Activated CD8-positive, alpha-beta memory T cell treated with anti-CD3 and anti-CD28 coated beads for 1 hour (primary cell): ENCODE results near the gene NTSR1.
A peak's percentile ranks its signal among the peaks of the same experiment; 100 is the strongest.

Source experiments
- DNase-seq, 2 donors: peaks; one replicate each; pipeline ENCODE4 v3.0.0-alpha.2; 2020; ENCODE audit warnings: low read depth in 1 of 2; ENCODE audit errors: extremely low read depth in 1 of 2

NTSR1 gene

DNA sequence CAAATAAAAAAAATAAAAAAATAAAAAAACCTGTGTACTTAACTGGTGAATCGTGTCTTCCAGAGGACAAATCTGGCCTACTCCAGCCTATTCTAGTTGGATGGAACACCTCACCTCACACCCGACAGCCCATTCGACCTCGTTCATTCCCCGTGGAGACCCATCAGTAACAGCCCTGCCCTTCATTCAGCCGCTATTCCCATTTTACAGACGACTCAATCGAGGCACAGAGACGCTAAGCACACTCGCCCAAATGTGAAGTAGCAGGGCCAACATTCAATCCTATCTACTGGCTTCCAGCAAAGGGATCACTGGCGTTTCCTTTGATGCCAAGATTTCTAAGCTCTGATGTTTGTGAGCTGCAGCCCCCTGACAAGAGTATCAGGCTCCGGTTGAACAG, 1.8 kb upstream of the NTSR1 start:
- DNase-seq: no peak

DNA sequence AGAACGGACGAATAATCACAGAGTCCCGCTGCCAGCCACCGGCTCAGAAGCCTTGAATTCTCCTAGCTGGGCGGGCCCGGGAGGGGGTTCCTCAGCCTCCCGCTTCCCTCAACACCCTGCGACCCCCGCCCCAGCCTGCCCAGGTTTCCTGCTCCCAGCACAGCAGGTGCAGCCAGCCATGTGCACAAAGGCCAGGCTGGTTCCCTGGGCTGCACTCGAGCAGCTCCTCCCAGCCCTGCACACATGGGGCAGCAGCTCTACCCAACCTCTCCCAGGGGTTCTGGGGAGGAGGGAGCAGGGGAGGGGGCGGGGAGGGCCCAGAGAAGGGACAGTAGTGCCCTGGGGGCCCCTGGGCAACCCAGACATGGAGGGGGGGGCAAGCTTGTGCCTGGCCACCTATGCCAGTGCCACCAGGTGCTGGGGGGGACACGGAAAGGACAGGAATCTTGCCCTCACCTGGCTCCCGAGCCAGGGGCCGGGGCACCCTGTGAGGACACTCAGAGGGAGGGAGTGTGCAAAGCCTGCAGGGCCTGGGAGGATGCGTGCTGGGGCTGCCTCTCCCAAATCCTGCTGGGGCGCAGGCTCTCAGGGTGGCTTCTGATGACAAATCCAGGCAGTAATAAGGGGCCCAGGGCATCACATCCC, 1.2 kb upstream of the NTSR1 start:
- DNase-seq: no peak

DNA sequence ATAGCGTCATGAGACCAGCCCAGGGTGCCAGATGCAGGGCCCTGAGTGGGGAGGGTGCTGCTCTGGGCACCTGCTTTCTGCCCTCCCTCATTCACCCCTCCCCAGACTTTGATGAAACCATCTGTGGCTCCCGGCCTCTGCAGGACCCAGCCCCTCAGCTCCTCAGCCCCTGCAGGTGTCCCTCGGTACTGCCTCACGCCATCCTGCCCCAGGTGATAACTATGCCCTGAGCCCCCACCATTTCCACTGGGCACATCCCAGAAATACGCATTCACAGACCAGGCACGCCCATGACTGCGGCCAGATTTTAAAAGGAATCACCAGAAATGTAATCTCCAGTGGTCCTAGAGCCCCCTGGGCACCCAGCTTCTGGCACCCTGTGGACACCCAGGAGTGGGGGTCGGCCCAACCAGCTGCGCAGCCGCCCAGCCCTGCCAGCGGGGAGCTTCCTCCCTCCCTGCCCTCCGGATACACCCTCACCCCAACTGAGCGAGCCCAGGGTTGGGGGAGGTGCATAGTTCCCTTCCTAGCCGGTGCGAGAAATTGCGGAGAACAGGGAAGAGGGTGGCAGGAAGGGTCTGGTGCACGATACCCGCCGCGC, 615 bp upstream of the NTSR1 start:
- no peak for DNase-seq

DNA sequence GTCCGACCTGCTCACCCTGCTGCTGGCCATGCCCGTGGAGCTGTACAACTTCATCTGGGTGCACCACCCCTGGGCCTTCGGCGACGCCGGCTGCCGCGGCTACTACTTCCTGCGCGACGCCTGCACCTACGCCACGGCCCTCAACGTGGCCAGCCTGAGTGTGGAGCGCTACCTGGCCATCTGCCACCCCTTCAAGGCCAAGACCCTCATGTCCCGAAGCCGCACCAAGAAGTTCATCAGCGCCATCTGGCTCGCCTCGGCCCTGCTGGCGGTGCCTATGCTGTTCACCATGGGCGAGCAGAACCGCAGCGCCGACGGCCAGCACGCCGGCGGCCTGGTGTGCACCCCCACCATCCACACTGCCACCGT, 885 bp downstream of the NTSR1 start:
- no peak for DNase-seq

DNA sequence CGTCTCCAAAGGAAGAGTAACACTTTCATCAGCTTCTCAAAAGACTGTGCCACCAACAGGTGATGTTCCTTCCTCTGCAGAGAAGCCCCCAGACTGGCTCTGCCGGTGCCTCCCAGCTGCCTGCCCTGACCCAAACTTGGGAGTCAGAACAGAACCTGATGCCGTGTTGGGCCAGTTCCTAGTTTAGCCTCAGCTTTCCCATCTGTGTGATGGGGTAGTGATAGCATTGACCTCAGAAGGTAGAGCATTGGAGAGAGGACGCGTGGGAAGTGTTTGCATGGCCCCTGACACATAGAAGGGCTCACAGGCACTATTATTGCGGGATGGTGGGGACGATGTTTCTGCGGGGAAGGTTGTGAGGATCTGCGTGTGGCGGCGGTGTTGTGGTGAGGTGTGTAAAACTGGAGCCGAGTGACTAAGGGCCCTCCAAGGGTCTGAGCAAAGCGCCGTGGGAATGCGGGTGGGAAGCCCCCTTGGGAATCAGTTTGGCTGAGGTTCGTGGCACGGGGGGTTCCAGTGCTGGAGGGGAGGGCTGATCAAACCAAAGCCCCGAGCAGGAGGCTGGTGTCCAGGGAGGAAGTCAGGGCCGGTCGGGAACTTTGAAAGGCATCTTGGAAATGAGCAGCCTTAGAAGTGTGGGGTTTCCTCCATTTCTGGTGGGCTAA, 1.7 kb downstream of the NTSR1 start:
- DNase-seq: no peak

DNA sequence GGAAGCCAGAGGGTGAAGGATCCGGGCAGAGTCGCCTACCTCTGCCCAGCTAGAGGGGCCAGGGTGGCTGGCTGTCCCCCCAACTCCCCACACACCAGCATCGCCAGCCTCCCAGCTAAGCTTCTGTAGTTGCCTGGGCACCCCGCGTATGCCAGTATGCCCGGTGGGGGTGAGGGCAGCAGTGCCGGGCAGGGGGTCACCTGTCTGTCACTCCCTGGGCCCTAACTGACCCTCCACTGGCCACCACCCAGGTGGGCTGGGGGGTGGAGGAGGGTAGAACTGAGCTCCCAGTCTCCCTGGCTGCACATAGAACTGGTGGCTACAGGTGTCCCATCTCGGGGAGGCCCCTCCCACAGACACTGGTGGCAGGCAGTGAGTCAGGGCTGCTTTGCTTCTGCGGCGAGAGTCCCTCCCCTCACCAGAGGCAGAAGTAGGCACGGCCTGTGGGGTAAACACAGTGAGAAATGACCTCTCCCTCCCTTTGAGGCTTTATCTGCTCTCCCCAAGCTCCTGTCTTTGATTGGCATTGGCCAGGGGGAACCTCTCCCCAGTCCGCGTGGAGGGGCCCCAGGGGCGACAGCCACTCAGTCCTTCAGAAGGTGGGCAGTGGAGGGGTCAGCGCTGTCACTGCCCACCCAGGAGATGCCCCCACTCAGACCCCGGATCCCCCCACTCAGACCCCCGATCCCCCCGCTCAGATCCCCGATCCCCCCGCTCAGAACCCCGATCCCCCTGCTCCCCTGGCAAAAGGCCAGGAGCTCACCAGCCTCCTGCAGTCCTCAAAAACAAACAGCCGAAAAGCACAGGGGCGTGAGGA, 2.5 kb downstream of the NTSR1 start:
- DNase-seq: peak in 1 of 2 donors; percentile 11

DNA sequence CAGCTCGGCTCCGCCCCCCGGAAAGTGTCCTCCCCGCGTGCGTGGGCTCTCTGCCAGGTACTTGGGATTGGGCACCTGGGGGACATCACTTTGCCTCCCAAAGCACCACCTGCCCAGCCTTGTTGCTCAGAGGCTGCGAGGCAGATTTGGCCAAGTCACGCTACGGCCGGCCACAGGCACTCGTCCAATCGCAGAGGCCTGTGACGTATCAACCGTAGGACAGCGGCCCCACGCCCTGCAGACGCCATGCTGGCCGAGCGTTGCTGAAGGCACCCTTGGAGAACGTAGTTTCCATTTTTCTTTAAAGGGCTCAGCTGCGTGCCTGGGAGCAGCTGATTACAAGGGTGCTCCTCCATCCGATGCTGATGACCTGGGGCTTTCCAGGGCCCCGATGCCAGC, 3.1 kb downstream of the NTSR1 start:
- no peak for DNase-seq

DNA sequence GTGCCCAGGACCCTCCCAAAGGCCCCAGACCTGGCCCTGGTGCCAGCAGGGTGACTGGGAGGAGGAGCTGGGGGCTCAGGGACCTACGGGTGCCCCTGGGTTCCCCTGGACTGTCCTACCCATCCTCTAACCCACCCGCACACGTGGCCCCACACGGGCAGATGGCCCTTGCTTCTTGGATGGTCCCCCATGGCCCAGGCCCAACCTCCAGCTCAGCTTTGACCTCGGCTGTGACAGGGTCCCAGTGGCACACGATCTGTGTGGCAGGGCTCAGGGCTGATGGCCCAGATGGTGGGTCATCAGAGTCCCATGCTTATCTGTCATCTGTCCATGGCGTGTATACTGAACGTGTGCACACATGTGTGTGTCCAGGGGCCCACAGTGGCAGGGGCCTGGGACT, 4.0 kb downstream of the NTSR1 start:
- DNase-seq: no peak

DNA sequence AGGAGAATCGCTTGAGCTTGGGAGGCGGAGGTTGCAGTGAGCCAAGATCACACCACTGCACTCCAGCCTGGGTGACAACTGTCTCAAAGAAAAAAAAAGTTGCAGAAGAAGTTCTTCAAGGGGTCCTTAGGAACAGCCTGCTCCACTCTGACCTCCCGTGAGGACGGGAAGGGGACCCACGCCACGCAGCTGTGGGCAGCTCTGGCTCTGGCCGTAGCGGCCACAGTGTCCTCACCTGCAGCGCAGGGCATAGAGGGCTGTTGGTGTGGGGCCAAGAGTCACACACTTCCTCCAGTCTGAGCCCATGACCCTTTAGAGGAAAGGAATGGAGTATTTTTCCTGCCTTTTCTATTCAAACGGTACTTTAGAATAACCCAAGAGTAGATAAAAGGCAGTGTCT, 5.4 kb downstream of the NTSR1 start:
- no peak for DNase-seq

DNA sequence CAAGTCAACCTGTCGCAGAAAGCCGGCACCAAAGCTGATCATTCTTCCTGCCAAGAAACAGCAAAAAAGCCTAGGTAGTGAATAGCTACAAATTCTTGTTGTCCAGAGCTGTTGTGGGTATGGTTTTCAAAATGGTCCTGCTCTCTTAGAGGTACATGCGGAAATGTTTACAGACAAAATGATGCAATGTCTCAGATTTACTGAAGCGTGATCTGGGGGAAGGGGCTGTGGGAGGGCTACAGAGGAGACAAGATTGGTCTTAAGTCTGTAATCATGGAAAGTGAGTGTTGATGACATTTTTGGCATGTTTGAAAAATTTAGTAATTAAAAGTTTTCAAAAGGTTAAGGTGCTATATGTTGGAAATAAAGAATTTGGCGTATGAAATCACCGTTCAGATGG, 6.2 kb downstream of the NTSR1 start:
- no peak for DNase-seq

DNA sequence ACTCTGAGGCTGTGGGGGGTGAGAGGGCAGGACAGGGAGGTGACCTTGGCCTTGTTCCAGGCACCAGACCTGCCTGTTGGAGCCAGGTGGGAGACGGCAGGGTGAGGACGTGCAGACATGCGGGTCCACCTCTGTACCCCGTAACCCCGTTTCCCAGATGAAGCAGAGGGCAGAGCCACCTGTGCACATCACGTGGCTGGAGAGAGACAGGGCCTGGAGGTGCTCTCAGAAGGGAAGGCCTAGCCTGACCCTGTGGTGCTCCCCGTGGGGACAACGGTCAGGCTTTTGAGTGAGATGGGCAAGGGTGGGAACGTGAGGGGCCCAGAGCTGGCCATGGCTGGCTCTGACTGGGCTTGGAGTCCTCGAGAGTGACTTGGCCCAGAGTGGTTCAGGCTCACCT, 6.6 kb downstream of the NTSR1 start:
- DNase-seq: no peak

DNA sequence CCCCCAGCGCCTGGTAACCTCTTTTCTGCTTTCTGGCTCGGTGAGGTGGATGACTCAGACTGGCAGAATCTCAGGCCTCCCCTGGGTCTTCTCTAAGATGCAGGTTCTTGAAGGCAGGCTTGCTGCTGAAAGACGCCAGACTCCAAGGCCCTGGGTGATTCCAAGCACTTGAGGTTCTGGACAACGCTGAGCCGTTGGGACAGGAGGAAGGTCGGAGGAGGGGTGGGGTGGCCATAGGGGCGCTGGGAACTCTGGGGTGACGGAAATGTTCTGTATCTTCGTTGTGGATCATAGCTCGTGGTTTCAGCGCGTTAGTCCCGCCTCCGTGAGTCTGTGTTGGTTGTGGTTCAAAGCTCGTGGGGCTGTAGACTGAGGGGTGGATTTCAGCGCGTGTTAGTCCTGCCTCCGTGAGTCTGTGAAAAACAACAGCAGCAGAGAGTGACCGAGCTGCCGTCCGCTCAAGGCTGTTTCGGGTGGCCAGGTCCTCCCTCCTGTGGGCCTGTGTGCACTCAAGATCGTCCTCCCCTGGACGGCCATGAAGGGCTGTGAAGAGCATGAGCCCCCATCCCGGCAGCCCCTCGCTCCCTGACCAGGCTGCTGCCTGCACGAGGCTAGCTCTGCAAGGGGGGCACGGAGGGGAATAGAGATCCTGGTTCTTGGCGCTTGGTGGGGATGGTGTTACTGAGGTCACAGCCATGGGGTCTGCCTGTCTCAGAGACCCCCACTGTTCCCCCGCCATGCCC, 7.7 kb downstream of the NTSR1 start:
- DNase-seq: peak in 1 of 2 donors; percentile 19

DNA sequence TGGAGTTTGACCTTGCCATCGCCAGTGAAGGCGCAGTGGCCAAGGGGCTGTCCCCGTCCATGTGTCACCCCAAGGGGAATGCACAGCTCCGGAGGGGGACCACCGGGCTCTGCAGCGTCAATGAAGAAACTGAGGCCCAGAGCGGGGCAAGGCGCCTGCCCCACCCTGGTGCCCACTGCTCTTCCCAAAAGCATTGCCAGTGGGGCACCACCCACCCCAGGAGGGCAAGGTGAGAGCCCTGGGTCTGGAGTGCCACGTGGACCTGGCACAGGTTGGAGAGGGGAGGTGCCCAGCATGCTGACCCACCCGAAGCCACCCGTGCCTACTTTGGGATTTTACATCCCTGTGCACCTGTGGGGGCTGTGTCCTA, 8.3 kb downstream of the NTSR1 start:
- DNase-seq: no peak

DNA sequence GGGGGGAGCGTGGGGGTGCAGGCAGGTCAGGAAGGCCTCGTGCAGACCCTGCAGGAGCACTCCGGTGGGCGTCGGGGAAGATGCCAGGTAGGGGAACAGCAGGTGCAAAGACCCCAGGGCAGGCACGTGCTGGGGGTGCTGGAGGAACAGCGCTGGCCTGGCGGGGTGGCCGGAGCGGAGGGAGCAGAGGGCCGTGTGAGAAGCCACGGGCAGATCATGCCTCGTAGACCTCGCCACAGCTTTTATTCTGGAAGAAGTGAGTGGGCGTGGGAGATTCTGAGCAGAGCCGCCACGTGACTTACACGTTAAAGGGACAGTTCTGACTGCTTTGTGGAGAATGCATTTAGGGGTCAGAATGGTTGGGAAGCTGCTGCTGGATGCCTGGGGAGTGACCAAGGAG, 9.3 kb downstream of the NTSR1 start:
- no peak for DNase-seq

DNA sequence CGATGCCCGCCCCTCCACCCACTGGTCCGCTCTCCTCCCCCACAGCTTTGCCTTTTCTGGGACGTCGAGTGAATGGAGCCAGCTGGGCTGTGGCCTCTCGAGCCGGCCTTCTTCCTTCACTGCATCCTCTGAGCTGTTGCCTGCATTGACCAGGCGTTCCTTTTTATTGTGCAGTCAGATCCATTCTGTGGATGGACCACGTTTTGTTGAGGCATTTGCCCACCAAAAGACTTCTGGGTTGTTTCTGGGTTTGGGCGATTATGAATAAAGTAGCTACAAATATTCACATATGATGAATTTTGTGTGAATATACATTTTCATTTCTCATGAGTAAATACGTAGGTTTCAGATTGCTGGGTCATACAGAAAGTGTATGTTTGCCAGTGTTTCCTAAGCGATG, 9.9 kb downstream of the NTSR1 start:
- DNase-seq: no peak

DNA sequence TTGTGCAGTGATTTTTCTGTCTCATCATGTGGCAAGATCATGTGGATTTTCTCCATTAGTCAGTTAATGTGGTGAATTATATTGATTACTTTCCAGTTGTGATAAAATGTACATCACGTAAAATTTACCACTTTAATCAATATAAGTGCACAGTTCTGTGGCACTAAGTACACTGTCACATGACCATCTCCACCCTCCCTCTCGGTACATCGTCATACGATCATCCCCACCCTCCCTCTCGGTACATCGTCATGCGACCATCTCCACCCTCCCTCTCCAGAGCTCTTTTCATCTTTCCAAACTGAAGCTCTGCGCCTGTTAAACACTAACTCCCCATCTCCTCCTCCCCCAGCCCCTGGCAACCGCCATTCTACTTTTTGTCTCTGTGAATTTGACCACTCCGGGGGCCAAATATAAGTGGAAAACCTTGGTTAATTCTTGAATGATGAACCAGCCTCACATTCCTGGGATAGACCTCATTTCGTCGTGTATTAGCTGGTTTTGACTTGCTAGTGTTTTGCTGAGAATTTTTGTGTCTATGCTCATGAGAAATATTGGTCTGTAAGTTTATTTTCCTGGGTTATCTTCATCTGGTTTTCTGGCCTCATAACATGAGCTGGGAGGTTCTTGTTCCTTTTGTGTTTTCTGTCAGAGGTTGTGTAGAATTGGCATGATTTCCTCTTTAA, 10.8 kb downstream of the NTSR1 start:
- no peak for DNase-seq

DNA sequence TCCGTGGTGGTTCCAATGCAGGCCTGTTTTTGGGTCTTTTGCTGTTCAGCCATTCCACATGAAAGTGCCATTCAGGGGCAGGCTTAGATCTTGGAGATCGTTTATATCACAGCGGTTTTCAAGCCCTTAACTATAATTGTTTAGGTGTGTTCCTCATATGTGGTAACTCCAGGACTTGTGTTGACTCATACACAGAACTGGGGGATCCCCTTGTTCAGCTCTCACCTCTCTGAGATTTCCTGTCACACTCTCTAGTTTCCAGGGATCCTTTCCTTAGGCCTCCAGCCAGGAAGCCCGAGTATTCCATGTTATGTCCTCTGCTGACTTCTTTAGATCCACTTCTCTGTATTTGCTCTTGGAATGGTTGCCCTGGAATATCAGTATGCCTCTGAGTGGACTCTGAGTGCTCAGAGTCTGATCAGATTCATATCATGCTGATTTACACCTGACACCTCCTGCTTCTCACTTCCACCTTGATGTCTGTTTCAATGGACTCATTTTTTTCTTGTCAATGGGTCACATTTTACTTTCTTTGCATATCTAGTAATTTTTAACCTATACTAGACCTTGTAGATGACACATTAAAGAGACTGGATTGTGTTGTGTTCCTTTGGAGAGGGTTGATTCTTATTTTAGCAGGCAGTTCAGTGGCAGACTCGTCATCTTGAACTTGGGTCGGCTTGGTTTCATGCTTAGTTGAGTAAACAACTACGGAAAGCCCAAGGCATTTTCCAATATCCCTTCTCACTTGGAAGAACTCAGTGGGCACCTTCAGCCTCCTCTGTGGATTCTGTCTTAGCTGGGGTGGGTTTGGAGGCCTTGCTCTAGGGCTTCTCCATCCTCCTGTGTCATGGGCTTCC, 13.1 kb downstream of the NTSR1 start:
- DNase-seq: no peak

DNA sequence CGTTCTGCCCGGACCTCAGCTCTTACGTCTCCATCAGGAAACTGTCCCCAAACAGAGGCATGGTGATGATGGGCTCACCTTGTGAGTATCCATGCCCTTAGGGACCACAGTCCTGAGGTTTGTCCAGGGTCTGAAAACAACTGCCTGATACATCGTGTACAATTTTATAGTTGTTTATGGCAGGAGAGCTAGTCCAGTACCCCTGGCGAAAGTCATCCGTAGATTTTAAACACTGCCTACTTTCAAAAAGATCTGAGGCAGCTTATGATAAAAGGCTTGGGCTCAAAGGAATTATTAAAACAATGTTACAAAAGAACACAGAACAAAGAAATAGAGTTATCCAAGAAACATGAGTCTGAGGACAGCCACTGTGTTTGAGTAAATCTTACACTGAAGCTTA, 14.0 kb downstream of the NTSR1 start:
- no peak for DNase-seq

DNA sequence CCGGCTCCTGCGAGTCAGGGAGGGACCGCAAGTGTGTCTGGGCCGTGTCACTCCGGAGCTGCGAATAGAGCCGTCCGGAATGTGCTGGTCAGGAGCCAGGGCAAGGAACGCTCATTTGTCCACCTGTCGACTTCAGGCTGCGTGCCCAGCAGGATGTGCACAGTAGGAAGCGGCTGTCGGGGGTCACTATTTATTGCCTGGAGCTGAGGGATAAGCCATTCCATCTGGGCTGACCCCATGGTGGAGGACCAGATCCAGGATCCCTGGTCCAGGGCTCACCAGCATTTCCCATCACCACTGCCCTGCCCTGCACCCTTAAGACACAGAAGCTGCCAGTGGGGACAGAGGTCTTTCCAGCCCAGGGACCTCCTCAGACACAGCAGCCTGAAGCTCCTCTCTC, 14.7 kb downstream of the NTSR1 start:
- no peak for DNase-seq
